Ectodermal cell (in vitro differentiated cells): ENCODE results near the gene PABPC1L2B. TPM values are rescaled to one million over a fixed set of nuclear protein-coding genes. Genes with fewer than 3 reads are reported as not detected.
"Not testable (repeated sequence)": the region's sequence is repeated elsewhere in the genome, so short reads cannot be mapped to it uniquely, and the experiment has no call there.

ENCODE experiments used
- H3K27ac ChIP-seq: 2 replicates; pipeline ENCODE4 v1.7.0; 2013; ENCODE audit warnings: mild to moderate bottlenecking, low read depth, low read length; ENCODE audit not compliant: insufficient read depth, poor library complexity, severe bottlenecking
- H3K27me3 ChIP-seq: 2 replicates; pipeline ENCODE4 v1.7.0; 2013; ENCODE audit warnings: mild to moderate bottlenecking, low read length; ENCODE audit not compliant: insufficient read depth, control insufficient read depth, poor library complexity, severe bottlenecking
- H3K36me3 ChIP-seq: one replicate; pipeline ENCODE4 v1.7.0; 2013; ENCODE audit warnings: low read length; ENCODE audit not compliant: control insufficient read depth, insufficient read depth
- H3K4me1 ChIP-seq: one replicate; pipeline ENCODE4 v1.7.0; 2013; ENCODE audit warnings: low read length; ENCODE audit not compliant: control insufficient read depth, insufficient read depth
- H3K4me3 ChIP-seq: 2 replicates; pipeline ENCODE4 v1.7.0; 2013; ENCODE audit warnings: low read depth, low read length, control low read depth; ENCODE audit not compliant: insufficient read depth
- H3K9me3 ChIP-seq: 2 replicates; pipeline ENCODE4 v1.7.0; 2013; ENCODE audit warnings: mild to moderate bottlenecking, low read length, moderate library complexity; ENCODE audit not compliant: control insufficient read depth
- WGBS, 2 experiments: methylation state at CpG; one replicate each; pipeline ENCODE4 v1.1.7; 2013; ENCODE audit warnings: missing lambda C conversion rate in 2 of 2; 5-methylcytosine and 5-hydroxymethylcytosine counted together
- polyA plus RNA-seq, 4 experiments: library from polyadenylated mRNA; stranded (reverse); fragments of 50-300 nt; gene quantifications; one replicate each; pipeline ENCODE4 v1.2.3, GENCODE V29; 2013

Gene PABPC1L2B
- 0.52 TPM for polyA plus RNA-seq (2013, experiment 1 of 4)
- polyA plus RNA-seq (2013, experiment 2 of 4), result 0.62 TPM
- 0.59 TPM for polyA plus RNA-seq (2013, experiment 3 of 4)
- polyA plus RNA-seq (2013, experiment 4 of 4), result 0.81 TPM

DNA sequence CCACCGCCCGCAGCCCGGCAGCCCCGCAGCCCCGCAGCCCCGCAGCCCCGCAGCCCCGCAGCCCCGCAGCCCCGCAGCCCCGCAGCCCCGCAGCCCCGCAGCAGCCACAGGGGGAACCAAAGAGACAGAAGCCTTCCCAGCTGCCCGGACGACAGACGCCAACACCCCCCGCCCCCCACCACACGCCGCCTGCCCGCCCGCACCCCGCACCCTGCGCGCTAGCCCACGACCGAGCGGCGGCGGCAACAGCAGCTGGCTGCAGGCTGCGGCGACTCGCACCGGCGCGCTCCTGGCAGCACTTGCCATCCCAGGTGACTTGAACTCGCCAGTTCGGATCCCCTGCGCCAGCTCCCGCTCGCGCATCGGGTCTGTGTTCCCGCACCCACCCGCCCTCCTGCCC lies at the start of gene PABPC1L2B:
TSS of gene PABPC1L2B (plus strand) at position 207 of the 400 bp plus-strand sequence. CDS start 704 bp downstream, outside the sequence.
- H3K9me3 ChIP-seq, H3K4me3 ChIP-seq, H3K27ac ChIP-seq, H3K4me1 ChIP-seq, H3K36me3 ChIP-seq: not testable (repeated sequence)
- WGBS, 2 experiments, result no CpG with 5 or more reads among the region's 44 CpGs
- peaks cover 18% of the 10 kb centered on the region for H3K27me3 ChIP-seq

DNA sequence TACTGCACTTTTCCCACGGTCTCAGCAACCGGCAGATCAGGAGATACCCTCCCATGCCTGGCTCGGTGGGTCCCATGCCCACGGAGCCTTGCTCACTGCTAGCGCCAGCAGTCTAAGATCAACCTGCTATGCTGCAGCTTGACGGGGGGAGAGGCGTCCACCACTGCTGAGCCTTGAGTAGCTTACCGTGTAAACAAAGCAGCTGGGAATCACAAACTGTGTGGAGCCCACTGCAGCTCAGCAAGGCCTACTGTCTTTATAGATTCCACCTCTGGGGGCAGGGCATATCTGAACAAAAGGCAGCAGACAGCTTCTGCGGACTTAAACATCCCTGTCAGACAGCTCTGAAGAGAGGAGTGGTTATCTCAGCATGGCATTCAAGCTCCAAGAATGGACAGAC lies 42.8 kb upstream of the PABPC1L2B start:
- not testable (repeated sequence) for H3K9me3 ChIP-seq, H3K27ac ChIP-seq, H3K4me1 ChIP-seq, H3K36me3 ChIP-seq, H3K27me3 ChIP-seq, H3K4me3 ChIP-seq
- WGBS, 2 experiments, result no CpG with 5 or more reads among the region's 9 CpGs

DNA sequence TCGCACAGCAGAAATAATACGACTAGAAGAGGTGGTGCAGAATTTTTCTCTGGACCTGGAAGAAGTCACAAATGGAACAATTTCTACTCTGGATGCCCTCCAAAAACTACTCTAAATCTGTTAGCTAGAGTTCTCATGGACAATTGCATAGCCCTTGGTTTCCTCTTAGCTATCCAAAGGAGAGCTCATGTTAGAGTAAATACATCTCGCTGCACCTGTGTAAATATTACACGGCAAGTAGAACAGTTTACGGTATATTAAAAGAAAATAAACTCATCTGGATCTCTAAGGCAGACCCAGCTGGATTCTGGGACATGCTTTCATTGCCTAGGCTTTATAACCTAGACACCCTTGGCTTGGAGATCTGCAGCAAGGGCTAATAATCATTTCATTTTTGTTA lies 30.9 kb upstream of the PABPC1L2B start:
- not testable (repeated sequence) for H3K27me3 ChIP-seq, H3K4me3 ChIP-seq, H3K9me3 ChIP-seq, H3K4me1 ChIP-seq, H3K27ac ChIP-seq, H3K36me3 ChIP-seq
- no CpG with 5 or more reads among the region's 5 CpGs for WGBS, 2 experiments

- H3K4me1 ChIP-seq, result not testable (repeated sequence)
Measured at GRCh38 chrX:72974885-72975284, 27.9 kb upstream of the PABPC1L2B start.

DNA sequence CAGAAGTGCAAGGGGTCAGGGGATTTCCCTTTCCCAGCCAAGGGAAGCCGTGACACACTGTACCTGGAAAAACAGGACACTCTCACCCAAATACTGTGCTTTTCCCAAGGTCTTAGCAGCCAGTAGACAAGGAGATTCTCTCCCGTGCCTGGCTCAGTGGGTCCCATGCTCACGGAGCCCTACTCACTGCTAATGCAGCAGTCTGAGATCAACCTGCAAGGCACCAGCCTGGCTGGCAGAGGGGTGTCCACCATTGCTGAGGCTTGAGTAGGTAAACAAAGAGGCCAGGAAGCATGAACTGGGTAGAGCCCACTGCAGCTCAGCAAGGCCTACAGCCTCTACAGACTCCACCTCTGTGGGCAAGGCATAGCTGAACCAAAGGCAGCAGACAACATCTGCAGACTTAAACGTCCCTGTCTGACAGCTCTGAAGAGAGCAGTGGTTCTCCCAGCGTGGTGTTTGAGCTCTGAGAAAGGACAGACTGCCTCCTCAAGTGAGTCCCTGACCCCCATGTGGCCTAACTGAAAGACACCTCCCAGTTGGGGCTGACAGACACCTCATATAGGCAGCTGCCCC lies 21.8 kb upstream of the PABPC1L2B start:
- H3K4me1 ChIP-seq, H3K9me3 ChIP-seq, H3K27me3 ChIP-seq, H3K27ac ChIP-seq, H3K4me3 ChIP-seq, H3K36me3 ChIP-seq: not testable (repeated sequence)
- 69 to 74% methylated on average over 5 of the region's 5 CpGs for WGBS, 2 experiments

More at GRCh38 chrX:72974885-72975284, 27.9 kb upstream of the PABPC1L2B start:
- no CpG with 5 or more reads among the region's 7 CpGs for WGBS, 2 experiments
- not testable (repeated sequence) for H3K36me3 ChIP-seq, H3K27me3 ChIP-seq, H3K27ac ChIP-seq, H3K4me3 ChIP-seq, H3K9me3 ChIP-seq

- not testable (repeated sequence) for H3K9me3 ChIP-seq, H3K4me3 ChIP-seq, H3K36me3 ChIP-seq, H3K4me1 ChIP-seq, H3K27ac ChIP-seq
- H3K27me3 ChIP-seq, result peaks cover 18% of the 10 kb centered on the region
- no CpG with 5 or more reads among the region's 19 CpGs for WGBS, 2 experiments
Measured at GRCh38 chrX:73004032-73004431, 1.3 kb downstream of the PABPC1L2B start.

- WGBS, 2 experiments, result 86% methylated on average over 30 of the region's 30 CpGs
Measured at GRCh38 chrX:73021361-73022092, 18.8 kb downstream of the PABPC1L2B start.

DNA sequence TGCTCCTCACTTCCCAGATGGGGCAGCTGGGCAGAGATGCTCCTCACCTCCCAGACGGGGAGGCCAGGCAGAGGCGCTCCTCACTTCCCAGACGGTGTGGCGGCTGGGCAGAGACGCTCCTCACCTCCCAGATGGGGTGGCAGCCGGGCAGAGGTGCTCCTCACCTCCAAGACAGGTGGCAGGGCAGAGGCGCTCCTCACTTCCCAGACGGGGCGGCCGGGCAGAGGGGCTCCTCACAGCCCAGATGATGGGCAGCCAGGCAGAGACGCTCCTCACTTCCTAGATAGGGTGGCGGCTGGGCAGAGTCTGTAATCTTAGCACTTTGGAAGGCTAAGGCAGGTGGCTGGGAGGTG lies 19.3 kb downstream of the PABPC1L2B start:
- H3K27ac ChIP-seq, H3K4me1 ChIP-seq, H3K36me3 ChIP-seq, H3K9me3 ChIP-seq, H3K4me3 ChIP-seq, H3K27me3 ChIP-seq: not testable (repeated sequence)
- 96 to 98% methylated on average over 12 of the region's 12 CpGs for WGBS, 2 experiments

More at GRCh38 chrX:73021361-73022092, 18.8 kb downstream of the PABPC1L2B start:
- Histone ChIP-seq H3K36me3 (no peaks in the 10 kb centered on the region), H3K27me3 (no peaks in the 10 kb centered on the region), H3K27ac (no peak overlapping the region), H3K4me3 (no peak overlapping the region), H3K9me3 (no peaks in the 10 kb centered on the region), H3K4me1 (no peaks in the 10 kb centered on the region)

GRCh38 chrX:73028876-73029275 lies 26.1 kb downstream of the PABPC1L2B start:
- H3K4me3 ChIP-seq, result no peak overlapping the region
- 0% methylated on average over 1 of the region's 1 CpG for WGBS, 2 experiments
- H3K9me3 ChIP-seq, result no peaks in the 10 kb centered on the region
- no peaks in the 10 kb centered on the region for H3K4me1 ChIP-seq
- H3K27me3 ChIP-seq, result no peaks in the 10 kb centered on the region
- H3K36me3 ChIP-seq, result no peaks in the 10 kb centered on the region
- no peak overlapping the region for H3K27ac ChIP-seq
